Esophagus (tissue), 2 donors: Measurements from ENCODE around the gene FAM156A. TPM values are rescaled to one million over a fixed set of nuclear protein-coding genes. Genes with fewer than 3 reads are reported as not detected.
"Not testable (repeated sequence)": the region's sequence is repeated elsewhere in the genome, so short reads cannot be mapped to it uniquely, and the experiment has no call there.

Experiments
- H3K27ac ChIP-seq, 2 donors: one replicate each; pipeline ENCODE4 v1.5.1; 2013; ENCODE audit warnings: low read depth in 2 of 2, mild to moderate bottlenecking in 2 of 2, inconsistent platforms in 1 of 2, low read length in 1 of 2, moderate library complexity in 1 of 2
- H3K27me3 ChIP-seq, 2 donors: one replicate each; pipeline ENCODE4 v1.6.1; 2013; ENCODE audit warnings: low read length in 2 of 2, control low read depth in 1 of 2, mild to moderate bottlenecking in 1 of 2; ENCODE audit not compliant: insufficient read depth in 2 of 2, control insufficient read depth in 1 of 2
- H3K36me3 ChIP-seq, 2 donors: one replicate each; pipeline ENCODE4 v1.6.1; 2013; ENCODE audit warnings: low read length in 1 of 2; ENCODE audit not compliant: control insufficient read depth in 2 of 2, insufficient read depth in 2 of 2
- H3K4me1 ChIP-seq, 2 donors: one replicate each; pipeline ENCODE4 v1.6.1; 2013; ENCODE audit warnings: low read length in 1 of 2; ENCODE audit not compliant: control insufficient read depth in 2 of 2, insufficient read depth in 2 of 2
- H3K4me3 ChIP-seq, 2 donors: one replicate each; pipeline ENCODE4 v1.5.1; 2013; ENCODE audit warnings: low read length in 2 of 2, mild to moderate bottlenecking in 2 of 2, low read depth in 1 of 2, moderate library complexity in 1 of 2
- H3K9me3 ChIP-seq, 2 donors: one replicate each; pipeline ENCODE4 v1.6.1; 2013; ENCODE audit warnings: mild to moderate bottlenecking in 2 of 2, low read depth in 1 of 2, low read length in 1 of 2, moderate library complexity in 1 of 2; ENCODE audit not compliant: control insufficient read depth in 2 of 2, insufficient read depth in 1 of 2
- WGBS, 2 donors: extraction: QIAGEN DNeasy Blood & Tissue Kit; methylation state at CpG; one replicate each; pipeline ENCODE4 v1.1.7; 2013; 5-methylcytosine and 5-hydroxymethylcytosine counted together
- polyA plus RNA-seq, 2 donors: library from polyadenylated mRNA; stranded (reverse); fragments of 200-250 nt; gene quantifications; one replicate each; pipeline ENCODE4 v1.2.3, GENCODE V29; 2013
- donor health status: healthy with polysubstance abuse.
- donor health status: Bipolar disorder and iron deficiency.

Gene FAM156A
- polyA plus RNA-seq, 2 donors = 9.0 to 11.6 TPM

DNA sequence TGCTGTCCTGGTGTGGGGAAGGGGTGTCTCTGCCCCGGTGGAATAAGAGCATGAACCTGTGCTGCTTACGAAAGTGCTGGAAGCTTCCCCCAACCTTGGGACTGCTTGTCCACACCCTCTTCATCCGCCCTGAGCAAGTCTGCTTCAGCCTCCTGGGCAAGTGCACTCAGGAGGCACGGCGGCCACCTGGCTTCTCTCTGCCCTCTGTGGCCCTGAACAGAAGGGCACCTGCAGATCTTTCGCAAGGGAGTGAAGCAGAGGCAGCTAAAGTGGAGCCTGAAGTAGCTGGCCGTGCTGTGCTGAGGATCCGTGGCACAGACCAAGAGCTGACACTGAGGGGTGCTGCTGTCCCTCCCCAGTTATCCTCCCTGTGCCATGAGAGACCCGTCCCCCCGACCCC, 9.6 kb upstream of the FAM156A start:
- H3K27ac ChIP-seq, H3K27me3 ChIP-seq, H3K36me3 ChIP-seq, H3K4me1 ChIP-seq, H3K4me3 ChIP-seq, H3K9me3 ChIP-seq: not testable (repeated sequence)
- no CpG with 5 or more reads among the region's 10 CpGs for WGBS, 2 donors

DNA sequence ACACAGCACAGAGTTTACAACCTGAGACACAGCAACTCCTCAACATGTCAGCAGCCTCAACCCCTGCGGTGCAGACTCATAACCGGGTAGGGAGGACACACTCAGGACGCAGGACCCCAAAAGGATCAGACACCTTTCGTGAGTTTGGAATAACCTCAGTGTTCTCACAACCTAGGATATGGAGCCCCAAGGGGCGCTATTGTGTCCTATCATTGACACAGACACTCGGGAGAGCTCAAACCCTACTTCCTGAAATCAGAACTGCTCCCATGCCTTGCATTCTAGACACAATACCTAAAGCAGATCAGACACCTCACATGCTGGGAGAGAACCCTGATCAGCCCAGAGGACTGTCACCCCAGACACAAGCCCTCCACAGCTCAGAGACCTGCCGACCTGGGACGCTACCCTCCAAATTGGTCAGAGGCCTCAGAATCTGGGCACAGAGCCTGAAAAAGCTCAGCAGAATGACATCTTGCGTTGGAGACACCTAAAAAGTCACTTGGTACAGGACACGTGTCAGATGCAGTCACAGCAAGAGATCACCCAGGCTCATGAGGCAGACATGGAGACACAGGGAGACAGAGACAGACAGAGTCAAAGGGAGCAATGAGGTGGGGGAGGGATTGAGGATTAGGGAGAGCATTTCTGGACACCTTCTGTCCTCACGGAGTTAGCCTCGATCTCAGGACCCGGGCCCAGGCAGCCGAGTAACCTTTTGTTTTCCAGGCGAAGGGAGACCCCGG, 8.8 kb upstream of the FAM156A start:
- no CpG with 5 or more reads among the region's 16 CpGs for WGBS, 2 donors
- H3K27me3 ChIP-seq, H3K4me3 ChIP-seq, H3K36me3 ChIP-seq, H3K9me3 ChIP-seq, H3K4me1 ChIP-seq, H3K27ac ChIP-seq: not testable (repeated sequence)

DNA sequence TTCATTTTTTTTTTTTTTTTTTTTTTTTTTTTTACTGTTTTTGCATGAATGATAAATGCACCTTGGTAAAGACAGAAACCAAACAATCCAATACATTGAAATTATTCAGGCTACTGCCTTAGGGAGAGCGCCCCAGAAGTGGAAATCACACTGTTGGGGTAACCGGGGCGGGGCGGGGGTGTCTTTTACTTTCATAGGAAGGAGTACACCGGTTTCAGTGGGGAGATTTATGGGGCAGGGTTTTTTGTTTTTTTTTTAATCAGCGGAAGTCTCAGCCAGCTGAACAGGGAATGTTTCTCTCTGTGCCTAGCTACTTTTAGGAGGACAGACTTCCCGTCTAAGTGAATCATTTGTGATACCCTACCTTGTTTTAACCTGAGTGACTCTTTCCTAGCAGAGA, 643 bp upstream of the FAM156A start:
- H3K4me3 ChIP-seq, H3K27ac ChIP-seq, H3K27me3 ChIP-seq, H3K4me1 ChIP-seq, H3K36me3 ChIP-seq, H3K9me3 ChIP-seq: not testable (repeated sequence)
- no CpG with 5 or more reads among the region's 7 CpGs for WGBS, 2 donors

DNA sequence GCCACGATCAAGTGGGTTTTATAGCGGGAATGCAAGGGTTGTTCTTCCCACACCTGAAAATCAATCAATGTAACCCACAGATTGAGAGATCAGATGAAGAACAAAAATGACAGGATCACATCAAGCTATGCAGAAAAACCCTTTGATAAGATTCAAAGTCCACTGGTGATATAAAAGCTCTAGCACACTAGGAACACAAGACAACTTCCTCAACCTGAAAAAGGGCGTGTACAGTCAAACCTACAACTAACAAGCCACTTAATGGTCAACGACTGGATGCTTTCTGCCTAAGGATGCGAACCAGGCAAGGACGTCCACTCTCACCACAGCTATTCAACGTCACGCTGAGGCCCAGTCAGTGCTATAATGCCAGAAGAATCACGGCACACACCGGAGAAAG, 8.4 kb downstream of the FAM156A start:
- H3K9me3 ChIP-seq, H3K27me3 ChIP-seq, H3K27ac ChIP-seq, H3K4me3 ChIP-seq, H3K36me3 ChIP-seq, H3K4me1 ChIP-seq: not testable (repeated sequence)
- no CpG with 5 or more reads among the region's 10 CpGs for WGBS, 2 donors

DNA sequence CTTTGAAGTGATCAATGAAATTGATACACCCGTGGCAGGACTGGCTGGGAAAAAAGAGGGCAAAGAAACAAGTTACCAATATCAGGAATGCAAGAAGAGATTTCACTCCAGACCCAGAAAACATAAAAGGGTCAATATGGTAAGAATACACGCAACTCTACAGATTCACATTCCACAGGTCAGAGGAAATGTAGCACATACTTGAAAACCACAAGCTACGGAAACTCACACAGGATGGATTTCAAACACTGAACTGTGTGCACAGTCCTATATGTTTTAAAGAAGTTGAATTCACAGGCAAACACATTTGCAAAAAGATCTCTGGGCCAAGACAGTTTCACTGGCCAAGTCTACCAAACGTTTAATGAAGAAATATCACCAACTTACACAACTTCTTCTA, 9.0 kb downstream of the FAM156A start:
- no CpG with 5 or more reads among the region's 4 CpGs for WGBS, 2 donors
- H3K27ac ChIP-seq = not testable (repeated sequence)

DNA sequence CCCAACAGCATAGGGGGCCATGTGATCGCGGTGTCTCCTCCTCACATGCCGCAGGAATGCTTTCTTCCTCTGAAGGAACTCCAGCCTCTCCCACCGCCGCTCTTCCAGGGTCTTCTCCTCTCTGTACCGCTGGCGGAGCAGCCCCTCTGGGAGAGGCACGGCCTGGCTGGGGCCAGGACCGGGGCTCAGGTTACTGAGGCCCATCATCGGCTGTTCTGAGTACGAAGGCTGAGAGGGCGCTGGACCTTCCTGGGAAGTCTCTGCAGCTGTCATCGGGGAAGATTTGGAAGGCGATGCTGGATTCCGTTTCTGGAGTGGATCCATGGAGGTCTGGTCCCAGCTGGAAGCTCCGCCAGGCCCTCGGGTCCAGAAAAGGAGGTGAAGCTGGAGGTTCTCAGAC, 10.1 kb downstream of the FAM156A start:
- not testable (repeated sequence) for H3K27me3 ChIP-seq, H3K36me3 ChIP-seq, H3K9me3 ChIP-seq, H3K4me3 ChIP-seq, H3K27ac ChIP-seq, H3K4me1 ChIP-seq
- WGBS, 2 donors = no CpG with 5 or more reads among the region's 17 CpGs

More for the DNA sequence above, 9.0 kb downstream of the FAM156A start:
- H3K36me3 ChIP-seq, H3K9me3 ChIP-seq, H3K4me3 ChIP-seq, H3K27me3 ChIP-seq, H3K4me1 ChIP-seq: not testable (repeated sequence)

DNA sequence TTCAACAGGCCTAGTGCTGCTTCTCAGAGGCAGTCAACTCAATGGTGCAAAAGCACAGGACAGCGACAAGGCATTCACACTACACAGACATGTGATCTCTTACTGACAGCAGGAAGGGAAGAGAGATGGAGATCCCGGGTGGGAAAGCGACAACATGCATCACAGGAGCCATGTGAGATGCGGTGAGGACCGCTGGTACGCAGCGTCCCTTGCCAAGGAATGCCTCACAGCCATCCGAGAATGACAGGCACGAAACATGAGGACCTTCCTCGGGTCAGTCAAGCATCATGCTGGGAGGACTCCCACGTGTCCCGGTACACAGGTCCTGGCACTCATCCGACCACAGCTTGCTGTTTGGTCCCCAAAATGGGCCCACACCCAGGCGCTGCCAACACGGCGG, 10.8 kb downstream of the FAM156A start:
- H3K27me3 ChIP-seq = not testable (repeated sequence)
- no CpG with 5 or more reads among the region's 16 CpGs for WGBS, 2 donors

DNA sequence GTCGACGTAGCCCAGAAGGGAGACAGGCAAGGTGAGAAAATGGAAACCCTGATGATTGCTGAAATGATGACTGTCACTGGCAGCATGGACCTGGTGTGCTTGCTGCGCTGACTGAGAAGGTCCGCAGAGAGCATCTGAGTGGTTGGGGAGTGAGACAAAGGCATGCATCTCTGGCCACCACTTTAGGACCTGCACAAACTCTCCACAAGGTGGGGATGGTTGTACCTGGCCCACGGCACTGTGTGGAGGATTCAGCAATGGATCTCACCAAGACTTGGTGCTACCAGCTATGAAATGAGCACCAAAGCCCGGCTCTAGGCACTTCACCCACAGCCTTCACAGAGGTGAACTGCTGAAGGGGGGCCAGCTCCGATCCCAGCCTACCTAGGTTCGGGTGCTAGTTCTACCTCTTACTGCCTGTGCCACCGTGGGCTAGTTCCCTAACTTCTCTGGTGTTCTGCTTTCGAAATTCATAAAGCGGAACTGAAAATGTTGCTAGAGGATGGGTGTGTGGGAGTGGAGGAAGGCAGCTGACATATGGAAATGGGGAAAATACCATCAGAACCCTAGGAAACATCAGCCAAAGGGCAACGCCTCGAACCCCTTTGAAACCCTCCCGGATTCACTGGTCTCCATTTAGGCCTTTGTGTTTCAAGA, 12.4 kb downstream of the FAM156A start:
- no CpG with 5 or more reads among the region's 14 CpGs for WGBS, 2 donors
- H3K9me3 ChIP-seq, H3K27ac ChIP-seq, H3K4me3 ChIP-seq, H3K36me3 ChIP-seq, H3K27me3 ChIP-seq, H3K4me1 ChIP-seq: not testable (repeated sequence)

More for the DNA sequence above, 10.8 kb downstream of the FAM156A start:
- not testable (repeated sequence) for H3K27ac ChIP-seq, H3K4me1 ChIP-seq, H3K36me3 ChIP-seq, H3K4me3 ChIP-seq, H3K9me3 ChIP-seq

DNA sequence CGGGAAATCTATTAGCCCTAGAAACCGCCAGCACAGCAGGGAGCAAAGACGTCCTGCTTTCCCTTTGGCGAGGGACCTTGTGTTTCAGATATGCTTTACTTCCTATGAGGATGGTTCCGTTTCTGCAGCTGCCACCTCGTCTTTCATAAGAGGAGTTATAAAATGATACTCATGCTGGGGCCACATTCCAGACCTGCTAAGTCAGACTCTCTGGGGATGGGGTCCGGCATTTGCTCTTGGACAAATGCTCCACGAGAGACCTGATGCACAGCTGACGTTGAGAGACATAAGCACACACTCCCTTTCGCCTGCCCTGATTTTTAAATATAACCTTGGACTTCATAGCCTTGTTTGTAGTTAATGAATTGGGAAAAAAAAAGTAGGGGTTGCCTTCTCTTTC, 16.6 kb downstream of the FAM156A start:
- H3K4me1 ChIP-seq, H3K36me3 ChIP-seq, H3K27ac ChIP-seq, H3K4me3 ChIP-seq, H3K27me3 ChIP-seq, H3K9me3 ChIP-seq: not testable (repeated sequence)
- WGBS, 2 donors = no CpG with 5 or more reads among the region's 10 CpGs

DNA sequence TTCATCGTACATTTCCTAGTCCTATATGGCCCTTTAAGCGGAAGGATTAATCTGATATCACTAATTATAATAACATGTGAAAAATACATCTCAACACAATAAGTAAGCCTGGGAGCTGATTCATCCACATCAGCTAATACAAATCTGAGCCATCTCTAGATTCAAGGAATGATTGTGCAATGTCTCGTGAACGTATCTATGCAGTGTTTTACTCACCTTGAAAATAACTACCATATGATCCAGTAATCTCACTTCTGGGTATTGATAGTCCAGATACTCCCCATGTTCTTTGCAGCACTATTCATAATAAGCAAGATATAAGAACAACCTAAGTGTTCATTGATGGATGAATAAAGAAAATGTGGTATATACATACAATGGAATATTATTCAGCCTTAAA, 17.6 kb downstream of the FAM156A start:
- not testable (repeated sequence) for H3K27ac ChIP-seq, H3K9me3 ChIP-seq, H3K27me3 ChIP-seq, H3K4me3 ChIP-seq, H3K36me3 ChIP-seq, H3K4me1 ChIP-seq
- no CpG with 5 or more reads among the region's 4 CpGs for WGBS, 2 donors
